Measurements from ENCODE around the gene PKD1L1.

DNA sequence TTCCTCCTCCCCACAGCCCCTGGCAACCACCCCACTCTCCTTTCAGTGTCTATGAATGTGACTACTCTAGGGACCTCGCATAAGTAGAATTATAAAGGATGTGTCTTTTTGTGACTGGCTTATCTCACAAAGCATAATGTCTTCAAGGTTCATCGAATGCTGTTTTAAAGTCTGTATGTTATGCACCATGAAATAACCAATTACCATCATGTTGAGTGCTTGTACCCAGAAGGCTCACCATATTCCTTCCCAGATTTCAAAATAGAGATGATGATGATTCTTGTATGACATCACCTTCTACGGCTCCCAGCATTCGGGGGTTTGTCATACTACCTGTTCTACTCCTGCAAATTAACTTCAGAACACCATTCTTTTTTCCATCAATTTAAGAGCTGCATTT, 11.9 kb downstream of the PKD1L1 start:
- TF ChIP-seq CTCF (IDR thresholded peaks at IDR 0.05 in 2 of 3, conservative IDR thresholded peaks at IDR 0.05 in 1 of 3; ENCODE audit: borderline replicate concordance in 1 of 3, insufficient read depth in 1 of 3, low read depth in 2 of 3, low read length in 2 of 3): no peak
- no peak for TF ChIP-seq EGR1 (IDR thresholded peaks at IDR 0.05; ENCODE audit: low read depth)
- no peak for TF ChIP-seq RAD21 (IDR thresholded peaks at IDR 0.05; ENCODE audit: low read depth)
- no peak for TF ChIP-seq MAX (IDR thresholded peaks at IDR 0.05)

Measured in HCT116 (cell line).